H1 (cell line): ENCODE results near the gene TBCE. TPM values are rescaled to one million over a fixed set of nuclear protein-coding genes. Genes with fewer than 3 reads are reported as not detected.

Source experiments
- CTCF ChIA-PET: fragments of 300-600 bp; sonication (Branson Sonifier 250); formaldehyde crosslinking; loops from one replicate; lab custom pipeline; 2021; ENCODE audit not compliant: partially characterized antibody; lab: Charles Lee
- POLR2A ChIA-PET: fragments of 300-600 bp; sonication (Branson Sonifier 250); formaldehyde crosslinking; loops from one replicate; lab custom pipeline; 2021; ENCODE audit warnings: inconsistent platforms; ENCODE audit not compliant: partially characterized antibody; lab: Charles Lee
- DNase-seq, 2 experiments: peaks; one replicate each; pipeline versions ENCODE4 v3.0.0 to v3.0.0-alpha.2; 2010 to 2022; ENCODE audit warnings: low spot score in 2 of 2, low read depth in 1 of 2, mixed read lengths in 1 of 2
- FAIRE-seq: peaks from 2 replicates; lab custom pipeline; 2011; peaks lifted over from hg19 to GRCh38; lab: Jason Lieb, UNC
- H2AFZ ChIP-seq: 2 replicates; pipeline ENCODE4 v1.8.1; 2012; ENCODE audit warnings: low read length, inconsistent platforms
- H2AK5ac ChIP-seq: 2 replicates; pipeline ENCODE4 v1.6.1; 2013; ENCODE audit warnings: low read depth, low read length
- H2BK120ac ChIP-seq: replicated peaks from 2 replicates; pipeline ENCODE3; 2013; ENCODE audit warnings: low read depth, low read length, inconsistent platforms
- H2BK12ac ChIP-seq: 2 replicates; pipeline ENCODE4 v1.6.1; 2013; ENCODE audit warnings: low read depth, low read length
- H2BK15ac ChIP-seq: 2 replicates; pipeline ENCODE4 v1.6.1; 2013; ENCODE audit warnings: low read length
- H2BK20ac ChIP-seq: 2 replicates; pipeline ENCODE4 v1.6.1; 2013; ENCODE audit warnings: low read length
- H2BK5ac ChIP-seq: 2 replicates; pipeline ENCODE4 v1.6.1; 2013; ENCODE audit warnings: low read depth, low read length
- H3K14ac ChIP-seq: 2 replicates; pipeline ENCODE4 v1.6.1; 2013; ENCODE audit warnings: inconsistent platforms; ENCODE audit not compliant: insufficient read length
- H3K18ac ChIP-seq: 2 replicates; pipeline ENCODE4 v1.6.1; 2013; ENCODE audit warnings: low read length; ENCODE audit errors: extremely low read depth
- H3K23ac ChIP-seq: 2 replicates; pipeline ENCODE4 v1.6.1; 2013; ENCODE audit warnings: inconsistent platforms; ENCODE audit not compliant: insufficient read length
- H3K23me2 ChIP-seq: 2 replicates; pipeline ENCODE4 v1.6.1; 2013; ENCODE audit warnings: low read depth, low read length
- H3K27ac ChIP-seq: 2 replicates; pipeline ENCODE4 v1.6.1; 2011; ENCODE audit warnings: low read depth, low read length, inconsistent platforms
- H3K27me3 ChIP-seq, 4 experiments: replicated peaks in 1 of 4; 1 replicate in 1 of 4; 2 replicates in 3 of 4; pipeline versions ENCODE4 v1.6.1 to v1.8.1; 2011 to 2013; ENCODE audit warnings: low read length in 3 of 4, mild to moderate bottlenecking in 3 of 4, inconsistent platforms in 2 of 4, mixed read lengths in 2 of 4, moderate library complexity in 1 of 4; ENCODE audit not compliant: control insufficient read depth in 3 of 4, insufficient read depth in 3 of 4; ENCODE audit errors: extremely low read depth in 1 of 4
- H3K36me3 ChIP-seq, 4 experiments: 2 replicates each; pipeline versions ENCODE4 v1.6.1 to v1.8.1; 2011 to 2013; ENCODE audit warnings: mild to moderate bottlenecking in 4 of 4, low read length in 3 of 4, moderate library complexity in 2 of 4, control low read depth in 1 of 4, inconsistent platforms in 1 of 4; ENCODE audit not compliant: insufficient read depth in 4 of 4, control insufficient read depth in 2 of 4
- H3K4ac ChIP-seq: replicated peaks from 2 replicates; pipeline ENCODE3; 2013; ENCODE audit warnings: low read length, low read depth, mixed read lengths, inconsistent platforms; ENCODE audit not compliant: insufficient read length
- H3K4me1 ChIP-seq, 4 experiments: replicated peaks in 1 of 4; 1 replicate in 1 of 4; 2 replicates in 3 of 4; pipeline versions ENCODE4 v1.6.1 to v1.8.1; 2011 to 2013; ENCODE audit warnings: low read length in 3 of 4, inconsistent platforms in 2 of 4, mixed read lengths in 1 of 4; ENCODE audit not compliant: insufficient read depth in 4 of 4, control insufficient read depth in 3 of 4
- H3K4me2 ChIP-seq, 2 experiments: 2 replicates each; pipeline versions ENCODE4 v1.6.1 to v1.8.1; 2011 to 2013; ENCODE audit warnings: low read depth in 2 of 2, low read length in 2 of 2, control low read depth in 1 of 2, inconsistent platforms in 1 of 2, mild to moderate bottlenecking in 1 of 2; ENCODE audit not compliant: insufficient read depth in 1 of 2
- H3K4me3 ChIP-seq, 4 experiments: fragments of 200-600, 300-600 bp in 1 of 4; sonication (generic), shearing (Covaris generic), sonication (Bioruptor Twin) in 1 of 4; 2 replicates each; pipeline versions ENCODE4 v1.5.1 to v1.8.1; 2011 to 2016; ENCODE audit warnings: low read length in 4 of 4, low read depth in 3 of 4, control low read depth in 2 of 4, inconsistent platforms in 2 of 4, mild to moderate bottlenecking in 2 of 4, mixed read lengths in 1 of 4, moderate library complexity in 1 of 4; ENCODE audit not compliant: insufficient read depth in 2 of 4; ENCODE audit errors: extremely low read depth in 1 of 4
- H3K56ac ChIP-seq: replicated peaks from 2 replicates; pipeline ENCODE3; 2013; ENCODE audit warnings: low read depth, mild to moderate bottlenecking, mixed read lengths, low read length, inconsistent platforms; ENCODE audit not compliant: insufficient read length
- H3K79me1 ChIP-seq: 2 replicates; pipeline ENCODE4 v1.6.1; 2013; ENCODE audit warnings: low read depth, low read length, control low read depth
- H3K79me2 ChIP-seq, 2 experiments: 2 replicates each; pipeline versions ENCODE4 v1.6.1 to v1.8.1; 2012 to 2013; ENCODE audit warnings: low read length in 2 of 2, mild to moderate bottlenecking in 2 of 2, inconsistent platforms in 1 of 2; ENCODE audit not compliant: insufficient read depth in 2 of 2, control insufficient read depth in 1 of 2
- H3K9ac ChIP-seq, 4 experiments: replicated peaks in 1 of 4; 1 replicate in 1 of 4; 2 replicates in 3 of 4; pipeline versions ENCODE4 v1.6.1 to v1.8.1; 2011 to 2013; ENCODE audit warnings: low read depth in 3 of 4, low read length in 3 of 4, control low read depth in 2 of 4, mild to moderate bottlenecking in 2 of 4, moderate library complexity in 2 of 4, inconsistent platforms in 1 of 4; ENCODE audit errors: extremely low read depth in 1 of 4
- H3K9me3 ChIP-seq, 2 experiments: 2 replicates each; pipeline versions ENCODE4 v1.6.1 to v1.8.1; 2012 to 2013; ENCODE audit warnings: mild to moderate bottlenecking in 2 of 2, moderate library complexity in 2 of 2, control low read depth in 1 of 2, inconsistent platforms in 1 of 2, low read depth in 1 of 2, low read length in 1 of 2, mixed read lengths in 1 of 2; ENCODE audit not compliant: insufficient read depth in 2 of 2
- H4K20me1 ChIP-seq, 2 experiments: replicated peaks in 1 of 2; 2 replicates each; pipeline versions ENCODE3 to v1.8.1; 2011 to 2013; ENCODE audit warnings: inconsistent platforms in 2 of 2, low read length in 2 of 2, mild to moderate bottlenecking in 1 of 2; ENCODE audit not compliant: insufficient read depth in 2 of 2, control insufficient read depth in 1 of 2
- H4K5ac ChIP-seq: 2 replicates; pipeline ENCODE4 v1.6.1; 2013; ENCODE audit warnings: low read length, low read depth, mixed read lengths, inconsistent platforms; ENCODE audit not compliant: insufficient read length
- H4K8ac ChIP-seq: 2 replicates; pipeline ENCODE4 v1.8.0; 2013; ENCODE audit warnings: mild to moderate bottlenecking, moderate library complexity, low read length, inconsistent platforms; ENCODE audit not compliant: insufficient read depth; ENCODE audit errors: extremely low read depth
- H4K91ac ChIP-seq: replicated peaks from 2 replicates; pipeline ENCODE3; 2013; ENCODE audit warnings: low read length, mixed read lengths, inconsistent platforms; ENCODE audit not compliant: insufficient read length
- WGBS, 2 experiments: shearing (Covaris generic) in 1 of 2; methylation state at CpG; one replicate each; pipeline versions ENCODE4 v1.1.6 to v1.1.7; 2013 to 2015; ENCODE audit warnings: low lambda C conversion rate in 2 of 2, mixed read lengths in 2 of 2, inconsistent platforms in 1 of 2, low coverage in 1 of 2, missing lambda C conversion rate in 1 of 2; ENCODE audit not compliant: insufficient replicate concordance in 2 of 2, insufficient coverage in 1 of 2, insufficient read length in 1 of 2; ENCODE audit errors: extremely low coverage in 1 of 2, missing lambda C conversion rate in 1 of 2; 5-methylcytosine and 5-hydroxymethylcytosine counted together
- polyA plus RNA-seq, 7 experiments: library from polyadenylated mRNA; depleted of rRNA in 3 of 7; stranded (reverse) in 5 of 7; unstranded in 2 of 7; fragments of >200 nt in 5 of 7; fragments of 200-250 nt in 2 of 7; gene quantifications; 1 replicate in 5 of 7; 2 replicates in 1 of 7; 4 replicates in 1 of 7; pipeline versions ENCODE4 v1.2.1 to v1.2.3, GENCODE V29; 2011 to 2013; ENCODE audit warnings: missing spikeins in 2 of 7, mixed read lengths in 2 of 7
- total RNA-seq: library from RNA; stranded (reverse); fragmentation: NEBNext Ultra II Directional; extraction: Animal tissue kit (Norgen Biotek cat#: 25700); gene quantifications from 2 replicates; pipeline ENCODE4 v1.2.1, GENCODE V29; 2021

Gene TBCE
- total and polyA plus RNA-seq, 2 of the 8 experiments (the other 6 are each of a cell fraction or from before 2014, with no cell fraction given), result 22.7 to 42.9 TPM

DNA sequence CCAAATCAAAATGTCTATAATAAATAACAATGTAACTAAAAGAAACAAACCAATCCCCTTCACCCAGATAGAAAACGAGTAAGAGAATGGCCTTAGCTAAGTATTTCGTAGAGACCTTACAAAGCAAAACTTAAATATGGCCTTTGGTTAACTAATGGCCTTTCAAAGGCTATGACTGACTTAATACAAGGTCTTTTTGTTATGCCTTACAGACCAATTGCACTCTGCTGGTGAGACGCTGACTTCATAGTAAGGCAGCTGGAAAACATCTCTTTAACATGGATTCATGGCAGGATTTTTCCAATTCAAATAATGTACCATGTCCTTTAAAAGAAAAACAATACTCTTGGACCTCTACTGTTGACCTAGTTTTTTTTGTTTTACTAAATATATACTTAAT, 15.8 kb upstream of the TBCE start:
- Histone ChIP-seq H3K4ac (no peak overlapping the region), H2AFZ (no peak overlapping the region), H2BK5ac (no peak overlapping the region), H3K79me2 (no peaks in the 10 kb centered on the region), H2BK12ac (no peak overlapping the region), H2AK5ac (no peak overlapping the region), H4K8ac (no peak overlapping the region), H3K9ac (no peak overlapping the region), H2BK20ac (no peak overlapping the region), H3K36me3 (no peaks in the 10 kb centered on the region), H3K4me1 (no peaks in the 10 kb centered on the region), H3K23ac (no peak overlapping the region), H3K4me3 (no peak overlapping the region), H3K9me3 (no peaks in the 10 kb centered on the region), H3K27me3 (no peaks in the 10 kb centered on the region), H4K91ac (no peak overlapping the region), H3K27ac (no peak overlapping the region), H3K79me1 (no peaks in the 10 kb centered on the region; the same call in 1 of the 2 replicates), H4K5ac (no peak overlapping the region), H3K4me2 (no peak overlapping the region), H3K56ac (no peak overlapping the region), H4K20me1 (no peaks in the 10 kb centered on the region), H3K14ac (no peak overlapping the region), H3K18ac (no peak overlapping the region), H2BK120ac (no peak overlapping the region), H3K23me2 (no peaks in the 10 kb centered on the region; the same call in 1 of the 2 replicates), H2BK15ac (no peak overlapping the region)
- DNase-seq, result no peak
- FAIRE-seq, result no peak
- 84% methylated on average over 3 of the region's 3 CpGs; no CpG with 5 or more reads in 1 of the 2 experiments for WGBS, 2 experiments
- ChIA-PET CTCF (no interaction called here), POLR2A (interaction anchor here (1.3 kb wide), 1 partner anchor 23 kb away, joined by 4 read pairs; the partner anchor contains the start of gene GGPS1)
